Memory B cell (primary cell): ENCODE measurements around the gene OXLD1.

Source experiments
- ATAC-seq: fragments of 150-1000 bp; cut with Tn5 transposase; 2 replicates; pipeline ENCODE4 v1.10.0; 2021; ENCODE audit warnings: low read depth, mild to moderate bottlenecking, moderate library complexity
- DNase-seq, 2 donors: peaks; one replicate each; pipeline ENCODE4 v3.0.0; 2022; ENCODE audit warnings: low spot score in 2 of 2
- H3K27ac Mint-ChIP-seq: one replicate; pipeline ENCODE4 v1.8.0; 2022; ENCODE audit warnings: mild to moderate bottlenecking, moderate library complexity, mixed read lengths
- H3K27me3 Mint-ChIP-seq: one replicate; pipeline ENCODE4 v1.8.0; 2022; ENCODE audit warnings: mixed read lengths
- H3K36me3 Mint-ChIP-seq: one replicate; pipeline ENCODE4 v1.8.0; 2022; ENCODE audit warnings: mild to moderate bottlenecking, mixed read lengths
- H3K4me1 Mint-ChIP-seq: one replicate; pipeline ENCODE4 v1.8.0; 2022; ENCODE audit warnings: mixed read lengths
- H3K4me3 Mint-ChIP-seq: one replicate; pipeline ENCODE4 v1.8.0; 2022; ENCODE audit warnings: mild to moderate bottlenecking, moderate library complexity, mixed read lengths
- H3K9me3 Mint-ChIP-seq: one replicate; pipeline ENCODE4 v1.8.0; 2022; ENCODE audit warnings: mixed read lengths

The OXLD1 gene

DNA sequence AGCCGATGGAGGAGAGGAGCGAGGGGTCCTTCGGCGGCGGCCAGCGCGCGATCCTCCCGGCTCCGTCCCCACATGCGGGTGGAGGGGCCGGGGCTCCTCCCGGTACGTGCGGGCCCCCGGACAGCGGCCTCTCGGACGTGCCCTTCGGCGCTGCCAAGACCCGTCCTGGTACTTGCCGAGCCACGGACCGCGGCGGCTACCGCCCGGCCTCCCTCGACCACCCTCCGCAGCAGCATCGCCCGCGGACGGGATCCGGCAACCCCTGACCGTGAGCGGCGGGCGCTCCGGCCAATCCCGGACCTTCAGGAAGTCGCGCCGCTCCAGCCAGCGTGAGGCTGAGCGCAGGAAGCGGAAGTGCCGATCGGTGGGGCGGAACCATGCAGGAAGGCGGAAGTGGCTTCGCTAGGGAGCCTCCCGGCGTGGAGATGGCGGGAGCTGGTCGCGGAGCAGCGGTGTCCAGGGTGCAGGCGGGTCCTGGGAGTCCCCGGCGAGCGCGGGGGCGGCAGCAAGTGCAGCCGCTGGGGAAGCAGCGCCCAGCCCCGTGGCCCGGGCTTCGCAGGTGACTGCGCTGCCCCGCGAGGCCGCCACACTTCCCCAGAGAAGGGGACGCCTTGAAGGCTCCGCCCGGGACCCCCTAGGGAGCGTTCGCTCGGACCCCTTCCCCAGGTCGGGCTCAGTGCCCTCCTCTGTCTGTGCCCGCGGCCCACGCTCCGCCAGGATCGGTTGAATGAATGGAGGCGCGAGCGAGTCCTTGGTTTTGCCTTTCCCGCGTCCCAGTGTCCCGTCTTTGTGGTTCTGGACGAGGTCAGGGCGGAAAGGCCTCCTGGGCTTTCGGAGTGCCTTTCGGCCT, at the start of gene OXLD1, which contains the start of gene CCDC137:
TSS of gene OXLD1 (minus strand) at position 264 of the 850 bp plus-strand sequence. CDS start at position 236, 28 bp downstream.
TSS of gene CCDC137 (plus strand) at position 396 of the 850 bp plus-strand sequence. CDS start at position 426, 30 bp downstream.
- Mint-ChIP-seq H3K27ac (peak within 1 kb of the TSS; percentile 93), H3K36me3 (peaks cover 7% of the 10 kb centered on the region), H3K9me3 (no peaks in the 10 kb centered on the region), H3K27me3 (no peaks in the 10 kb centered on the region), H3K4me3 (peak within 1 kb of the TSS; percentile 93), H3K4me1 (peaks cover 17% of the 10 kb centered on the region)
- ATAC-seq (peak; percentile 97), DNase-seq (peak; percentile 82 to 84)

DNA sequence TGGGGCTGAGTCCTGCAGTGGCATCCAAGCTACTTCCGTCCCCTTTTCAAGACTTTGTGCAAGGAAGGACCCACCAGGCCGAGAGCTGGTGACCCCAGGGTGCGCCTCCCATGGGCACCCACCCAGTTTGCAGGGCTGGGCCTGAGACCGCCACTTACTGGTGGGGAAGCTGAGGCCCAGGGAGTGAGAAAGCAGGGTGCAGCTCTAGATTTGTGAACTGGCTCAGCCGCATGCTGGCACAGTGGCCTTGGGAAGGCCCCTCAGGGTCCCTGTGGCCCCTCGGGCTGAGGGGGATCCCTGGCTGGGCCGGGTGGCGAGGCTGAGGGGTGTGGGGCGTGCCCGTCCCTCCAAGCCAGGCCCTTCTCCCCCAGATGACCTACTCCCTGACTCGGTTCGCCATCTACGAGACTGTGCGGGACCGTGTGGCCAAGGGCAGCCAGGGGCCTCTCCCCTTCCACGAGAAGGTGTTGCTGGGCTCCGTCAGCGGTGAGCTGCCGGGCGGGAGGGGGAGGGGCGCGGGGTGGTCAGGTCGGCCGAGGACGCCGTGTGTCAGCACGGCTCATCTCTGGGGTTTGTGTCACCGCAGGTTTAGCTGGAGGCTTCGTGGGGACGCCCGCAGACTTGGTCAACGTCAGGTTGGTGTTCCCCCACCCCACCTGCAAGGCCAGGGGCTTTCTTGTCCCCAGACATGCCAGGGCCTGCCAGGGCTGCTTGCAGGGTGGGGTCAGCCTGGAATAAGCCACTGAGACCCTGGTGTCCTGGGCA, 48.9 kb upstream of the OXLD1 start:
- no peak for DNase-seq
- no peaks in the 10 kb centered on the region for H3K36me3 Mint-ChIP-seq
- H3K27me3 Mint-ChIP-seq, result no peaks in the 10 kb centered on the region
- no peak for ATAC-seq
- peaks cover 10% of the 10 kb centered on the region for H3K4me1 Mint-ChIP-seq
- no peaks in the 10 kb centered on the region for H3K9me3 Mint-ChIP-seq
- H3K27ac Mint-ChIP-seq, result no peak overlapping the region
- no peak overlapping the region for H3K4me3 Mint-ChIP-seq

DNA sequence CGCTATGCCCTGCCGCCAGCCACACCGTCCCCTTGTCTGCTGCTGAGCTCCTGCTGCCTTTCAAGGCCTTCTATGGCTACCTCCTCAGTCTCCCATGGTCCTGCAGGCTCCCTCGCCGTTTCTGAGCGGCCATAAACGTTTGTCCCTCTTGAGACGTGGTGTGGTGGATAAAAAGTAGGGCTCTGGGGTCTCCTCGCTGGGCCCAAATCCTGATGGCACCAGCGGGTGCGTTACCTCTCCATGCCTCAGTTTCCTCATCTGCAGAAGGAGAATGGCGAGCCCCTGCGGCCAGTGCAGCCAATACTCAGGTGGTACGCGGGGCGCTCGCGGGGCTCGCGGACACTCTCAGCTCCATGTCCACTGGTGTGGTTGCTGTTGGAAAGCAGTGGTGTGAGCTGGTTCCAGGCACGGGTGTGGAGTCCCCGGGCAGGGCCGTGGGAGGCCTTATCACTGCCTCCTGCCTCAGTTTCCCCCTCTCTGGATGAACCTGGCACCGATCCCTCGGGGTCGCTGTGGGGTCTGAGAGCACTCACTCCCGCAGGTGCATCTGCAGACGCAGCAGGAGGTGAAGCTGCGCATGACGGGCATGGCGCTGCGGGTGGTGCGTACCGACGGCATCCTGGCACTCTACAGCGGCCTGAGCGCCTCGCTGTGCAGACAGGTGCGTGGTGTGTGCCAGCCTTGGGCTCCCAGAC, 48.2 kb upstream of the OXLD1 start:
- Mint-ChIP-seq H3K27ac (no peak overlapping the region), H3K4me3 (no peak overlapping the region), H3K9me3 (no peaks in the 10 kb centered on the region), H3K4me1 (peaks cover 10% of the 10 kb centered on the region), H3K27me3 (no peaks in the 10 kb centered on the region), H3K36me3 (no peaks in the 10 kb centered on the region)
- no peak for ATAC-seq
- no peak for DNase-seq

DNA sequence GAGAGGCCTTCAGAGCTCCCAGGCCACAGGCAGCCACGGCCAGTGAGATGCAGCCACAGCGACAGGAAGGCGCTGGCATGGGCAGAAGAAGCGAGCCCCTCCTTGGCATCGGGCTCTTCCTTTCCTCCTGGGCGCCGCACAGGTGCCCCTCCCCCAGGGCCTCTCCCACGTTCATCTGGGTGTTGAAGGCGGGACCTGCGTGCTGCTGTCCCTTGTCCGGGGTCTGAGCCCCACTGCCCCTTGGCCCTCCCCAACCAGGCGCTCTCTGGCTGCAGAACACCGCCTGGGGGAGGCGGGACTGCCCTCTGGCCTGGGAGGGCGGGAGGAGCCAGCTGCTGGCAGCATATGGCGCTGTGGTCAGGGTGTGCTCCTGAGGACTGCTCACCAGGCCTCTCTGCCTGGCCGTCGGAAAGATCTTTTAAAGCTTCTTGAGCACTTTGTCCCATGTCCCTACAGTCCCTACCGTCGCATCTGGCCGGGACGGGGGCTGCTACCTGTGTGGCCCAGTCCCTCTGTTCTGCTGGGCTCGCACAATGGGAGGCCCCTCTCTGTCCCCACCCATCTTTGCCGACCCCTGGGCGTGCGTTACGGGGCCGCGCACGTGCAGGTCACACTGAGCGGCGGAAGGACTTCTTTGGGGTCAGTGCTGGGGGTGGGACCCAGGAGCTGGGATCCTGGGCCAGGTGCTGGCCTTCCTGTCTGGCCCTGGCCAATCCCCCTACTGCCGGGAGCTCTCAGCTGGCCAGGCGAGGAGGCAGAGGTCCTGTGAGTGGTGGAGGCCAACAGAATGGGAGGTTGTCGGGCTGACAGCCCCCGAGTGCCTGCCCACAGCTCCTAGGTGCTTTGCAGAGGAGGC, 47.4 kb upstream of the OXLD1 start:
- DNase-seq, result no peak
- ATAC-seq, result no peak
- Mint-ChIP-seq H3K36me3 (no peaks in the 10 kb centered on the region), H3K4me3 (no peak overlapping the region), H3K9me3 (no peaks in the 10 kb centered on the region), H3K27ac (no peak overlapping the region), H3K27me3 (no peaks in the 10 kb centered on the region), H3K4me1 (peaks cover 10% of the 10 kb centered on the region)

DNA sequence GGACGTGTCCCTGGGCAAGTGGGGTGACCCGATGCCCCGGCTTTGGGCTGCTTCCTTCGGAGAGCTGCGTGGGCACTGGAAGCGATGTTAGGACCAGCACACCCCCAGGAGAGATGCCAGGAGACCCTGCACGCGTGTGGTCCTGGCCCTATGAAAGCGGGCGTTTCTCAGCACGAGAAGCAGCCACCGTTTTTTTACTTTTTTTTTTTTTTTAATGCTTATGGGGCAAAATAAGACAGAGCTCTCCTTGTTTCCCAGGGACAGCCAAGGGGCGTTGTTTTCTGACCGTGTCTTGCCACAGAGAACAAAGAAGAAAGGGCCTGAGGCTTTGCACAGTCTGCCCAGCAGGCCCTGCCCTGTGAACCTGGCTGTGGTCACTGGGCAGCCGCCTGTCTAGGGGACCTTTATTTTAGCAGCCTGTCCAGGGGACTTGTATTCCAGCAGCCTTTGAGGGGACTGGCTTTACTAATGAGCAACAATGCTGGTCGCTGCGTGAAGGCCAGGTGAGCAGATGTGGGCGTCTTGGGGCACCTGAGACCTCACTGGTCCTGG, 46.7 kb upstream of the OXLD1 start:
- Mint-ChIP-seq H3K4me3 (peak overlapping the region; percentile 82), H3K27me3 (no peaks in the 10 kb centered on the region), H3K4me1 (peaks cover 10% of the 10 kb centered on the region)

DNA sequence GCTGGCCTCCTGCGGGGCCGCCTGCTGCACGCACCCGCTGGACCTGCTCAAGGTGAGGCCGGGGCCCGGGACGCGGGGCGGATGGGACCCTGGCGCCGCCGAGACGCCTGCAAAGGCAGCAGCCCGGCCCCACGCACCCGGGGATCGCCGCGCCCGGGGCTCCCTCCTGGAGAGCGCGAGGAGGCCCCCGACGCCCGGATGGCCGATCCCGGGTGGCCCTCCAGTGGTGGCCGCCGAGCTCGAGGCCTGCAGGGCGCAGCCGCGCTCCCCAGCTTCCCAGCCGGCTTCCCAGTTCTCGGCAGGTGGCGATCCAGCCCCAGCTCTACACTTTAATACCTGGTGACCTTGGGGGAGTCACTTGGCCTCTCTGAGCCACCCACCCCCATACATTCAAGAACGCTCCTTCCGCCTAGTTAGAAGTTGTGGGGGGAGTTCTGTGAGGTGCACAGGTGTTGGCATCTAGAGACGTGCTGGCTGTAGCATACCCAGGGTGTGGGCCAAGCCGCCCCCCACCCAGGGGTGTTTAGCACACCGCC, 46.1 kb upstream of the OXLD1 start:
- peaks cover 10% of the 10 kb centered on the region for H3K4me1 Mint-ChIP-seq
- no peaks in the 10 kb centered on the region for H3K9me3 Mint-ChIP-seq
- DNase-seq, result no peak
- H3K27me3 Mint-ChIP-seq, result no peaks in the 10 kb centered on the region
- peak overlapping the region; percentile 82 for H3K4me3 Mint-ChIP-seq
- H3K36me3 Mint-ChIP-seq, result peaks cover under 1% of the 10 kb centered on the region
- ATAC-seq, result peak; percentile 21
- H3K27ac Mint-ChIP-seq, result no peak overlapping the region

More for the DNA sequence above, 46.7 kb upstream of the OXLD1 start:
- Mint-ChIP-seq H3K27ac (no peak overlapping the region), H3K9me3 (no peaks in the 10 kb centered on the region), H3K36me3 (no peaks in the 10 kb centered on the region)
- ATAC-seq (no peak), DNase-seq (no peak)

DNA sequence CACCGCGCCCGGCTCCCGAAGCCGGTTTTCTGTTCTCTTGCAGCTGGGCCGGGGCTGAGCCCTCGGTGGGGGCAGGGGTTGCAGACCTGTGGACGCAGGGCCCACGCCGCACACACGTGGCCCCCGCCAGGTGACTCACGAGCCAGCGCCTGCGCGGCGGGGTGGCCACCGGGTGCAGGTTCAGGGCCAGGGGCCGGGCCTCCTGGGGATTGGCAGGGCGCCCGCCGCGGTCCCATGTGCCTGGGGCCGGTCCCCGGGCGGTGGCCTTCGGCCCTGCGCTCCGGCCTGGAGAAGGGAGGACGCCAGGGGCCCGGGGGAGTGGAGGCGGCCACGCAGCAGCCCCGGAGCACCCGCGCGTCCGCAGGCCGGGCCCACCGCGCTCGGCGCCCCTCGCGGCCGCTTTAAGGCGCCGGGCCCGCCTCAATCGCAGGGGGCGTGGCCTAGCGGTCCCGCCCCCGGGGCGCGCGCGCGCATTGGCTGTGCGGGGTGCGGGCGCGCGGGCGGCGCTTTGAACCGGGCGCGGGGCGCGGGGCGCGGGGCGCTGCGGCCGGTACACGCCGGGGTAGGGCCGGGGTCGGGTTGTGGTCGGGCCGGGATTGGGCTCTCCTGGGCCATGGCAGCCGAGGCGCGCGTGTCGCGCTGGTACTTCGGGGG, 45.5 kb upstream of the OXLD1 start, which contains the start of gene SLC25A10:
TSS of gene SLC25A10 (plus strand) at position 471 of the 654 bp plus-strand sequence. CDS start at position 614, 143 bp downstream.
- Mint-ChIP-seq H3K27ac (no peak within 1 kb of the TSS), H3K36me3 (peaks cover 3% of the 10 kb centered on the region), H3K4me3 (peak within 1 kb of the TSS; percentile 82), H3K4me1 (peaks cover 10% of the 10 kb centered on the region), H3K9me3 (no peaks in the 10 kb centered on the region), H3K27me3 (no peaks in the 10 kb centered on the region)
- DNase-seq, result peak; percentile 62 to 74
- ATAC-seq, result peak; percentile 90

DNA sequence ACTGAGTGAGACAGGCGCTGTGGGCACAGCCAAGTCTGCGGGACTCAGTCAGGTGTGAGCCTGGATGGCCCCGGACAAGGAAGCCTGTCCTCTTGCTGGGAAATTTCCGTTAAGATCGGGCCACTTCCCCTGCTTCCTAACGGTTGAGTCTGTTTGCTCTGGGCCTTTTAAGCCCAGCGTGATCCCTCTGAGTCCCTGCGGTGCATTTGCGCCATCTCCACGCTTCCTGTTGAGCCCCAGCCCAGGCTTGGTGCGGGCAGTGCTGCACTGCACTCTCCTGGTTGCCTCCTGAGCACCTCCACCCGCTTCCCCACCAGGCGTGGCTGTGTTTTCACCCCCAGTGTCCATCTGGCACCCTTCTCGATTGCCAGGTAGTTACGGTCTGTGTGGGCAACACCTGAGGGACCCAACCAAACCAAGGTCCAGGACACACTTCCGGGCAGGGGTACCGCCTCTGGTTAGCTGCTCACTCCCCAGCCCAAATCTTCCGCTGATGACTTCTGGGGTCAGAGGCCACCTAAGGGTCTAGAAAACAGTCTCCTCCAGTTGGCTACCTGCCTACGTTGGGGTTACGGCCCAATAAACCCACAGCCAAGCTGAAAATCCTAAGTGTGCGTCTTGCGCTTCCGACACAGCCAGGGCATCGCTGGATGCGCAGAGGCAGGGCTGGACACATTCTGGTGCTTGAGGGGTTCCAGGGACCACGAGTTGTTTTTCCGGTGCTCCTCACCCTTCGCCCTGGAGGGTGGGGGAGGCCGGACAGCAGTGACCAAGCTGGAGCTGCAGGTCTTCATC, 44.3 kb upstream of the OXLD1 start:
- ATAC-seq (no peak), DNase-seq (no peak)
- Mint-ChIP-seq H3K9me3 (no peaks in the 10 kb centered on the region), H3K4me3 (peak overlapping the region; percentile 73), H3K27ac (no peak overlapping the region), H3K4me1 (peaks cover 11% of the 10 kb centered on the region), H3K36me3 (peaks cover 7% of the 10 kb centered on the region), H3K27me3 (no peaks in the 10 kb centered on the region)

DNA sequence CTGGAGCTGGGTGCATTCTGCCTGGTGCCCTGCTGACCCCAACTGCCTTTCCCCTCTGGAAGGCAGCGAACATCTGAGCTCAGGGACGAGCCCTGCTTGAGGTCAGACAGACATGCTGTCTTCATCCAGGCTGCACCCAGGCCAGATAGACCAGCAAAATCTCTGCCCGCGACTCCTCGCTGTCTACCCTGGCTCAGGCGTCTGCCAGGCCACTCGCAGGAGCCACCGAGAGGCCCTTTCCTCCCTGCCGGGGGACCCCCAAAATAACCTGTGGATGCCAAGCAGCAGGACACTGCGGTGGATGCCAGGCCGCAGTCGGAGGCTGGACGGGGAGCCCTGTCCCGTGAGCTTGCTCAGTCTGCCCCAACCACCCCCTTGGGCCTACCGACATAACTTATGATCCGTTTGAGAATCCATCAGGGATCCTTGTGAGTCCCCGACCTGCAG, 42.4 kb upstream of the OXLD1 start:
- Mint-ChIP-seq H3K9me3 (no peaks in the 10 kb centered on the region), H3K4me1 (peaks cover 14% of the 10 kb centered on the region), H3K27me3 (no peaks in the 10 kb centered on the region), H3K27ac (no peak overlapping the region), H3K36me3 (peaks cover 11% of the 10 kb centered on the region), H3K4me3 (no peak overlapping the region)
- DNase-seq, result no peak
- ATAC-seq, result no peak

DNA sequence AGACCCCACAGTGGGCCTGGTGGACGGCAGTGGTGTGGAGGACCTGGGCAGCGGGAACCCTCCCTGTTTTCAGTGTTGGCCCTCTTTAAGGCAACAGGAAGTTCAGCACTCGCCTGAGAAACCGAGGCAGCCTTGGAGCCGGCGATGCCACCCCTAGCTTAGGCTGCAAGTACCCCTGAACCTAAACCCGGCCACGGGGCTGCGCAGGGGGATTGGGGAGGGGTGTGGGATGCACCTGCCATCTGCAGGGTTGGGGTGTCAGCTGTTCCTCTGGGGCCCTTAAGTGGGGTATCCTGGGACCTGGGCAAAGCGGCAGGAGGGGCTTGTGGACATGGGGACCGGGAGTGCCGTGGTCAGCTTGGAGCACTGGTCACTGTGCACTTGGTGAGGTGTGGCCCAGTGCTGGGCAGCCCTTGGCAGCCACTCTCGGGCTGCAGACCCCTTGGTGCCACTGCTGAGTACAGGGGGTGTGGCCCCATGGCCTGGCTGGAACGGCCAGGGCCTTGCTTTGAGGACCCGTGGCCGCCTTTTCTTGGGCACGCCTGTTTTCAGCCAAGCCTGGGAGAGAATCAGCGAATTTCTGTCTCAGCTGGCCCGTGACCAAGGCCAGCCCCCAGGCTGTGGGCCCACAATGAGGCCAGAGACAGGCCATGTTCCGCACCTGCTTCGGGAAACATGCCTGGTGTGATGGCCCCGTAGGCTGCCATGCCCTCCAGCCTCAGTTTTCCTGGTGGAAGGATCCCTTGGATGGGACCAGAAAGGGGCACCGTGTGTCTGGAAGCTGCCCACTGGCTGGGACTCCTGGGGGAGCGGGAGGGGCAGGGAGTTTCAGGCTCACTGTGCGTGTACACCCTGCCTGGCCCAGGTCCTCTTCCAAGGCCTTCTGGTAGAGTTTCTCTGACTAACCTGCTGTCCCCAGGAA, 41.6 kb upstream of the OXLD1 start:
- peaks cover 11% of the 10 kb centered on the region for H3K36me3 Mint-ChIP-seq
- no peaks in the 10 kb centered on the region for H3K27me3 Mint-ChIP-seq
- H3K4me1 Mint-ChIP-seq, result peaks cover 14% of the 10 kb centered on the region
- no peak overlapping the region for H3K4me3 Mint-ChIP-seq
- no peaks in the 10 kb centered on the region for H3K9me3 Mint-ChIP-seq
- no peak overlapping the region for H3K27ac Mint-ChIP-seq
- no peak for DNase-seq
- ATAC-seq, result no peak
